Upper lobe of left lung (tissue), 4 donors: ENCODE data around the gene BCL2A1.

Experiments
- CTCF ChIP-seq, 6 experiments: fragments of 450-650 bp in 4 of 6; fragments of 200-600 bp in 2 of 6; sonication (generic) in 2 of 6; IDR thresholded peaks; one replicate each; pipeline ENCODE4 v1.5.1; 2016 to 2019; ENCODE audit warnings: antibody characterized with exemption in 6 of 6
- POLR2A ChIP-seq, 4 donors: fragments of 450-650 bp; IDR thresholded peaks; one replicate each; pipeline ENCODE4 v1.5.1; 2016 to 2017; ENCODE audit warnings: antibody characterized with exemption in 4 of 4, mild to moderate bottlenecking in 2 of 4

- no peak for TF ChIP-seq CTCF (IDR thresholded peaks at IDR 0.05)
- no peak for TF ChIP-seq POLR2A (IDR thresholded peaks at IDR 0.05)
Measured at GRCh38 chr15:79942741-79943481, 28.1 kb downstream of the BCL2A1 start.
